Erythroblast (primary cell): ENCODE results near the gene EIF2B5.

ENCODE experiments used
- GATA1 ChIP-seq: IDR thresholded peaks from 2 replicates; pipeline ENCODE4 v1.6.1; 2011; ENCODE audit warnings: low read depth, mild to moderate bottlenecking, control low read depth, low read length, moderate library complexity
- POLR2A ChIP-seq: IDR thresholded peaks from 2 replicates; pipeline ENCODE4 v1.6.1; 2011; ENCODE audit warnings: mild to moderate bottlenecking, low read length

DNA sequence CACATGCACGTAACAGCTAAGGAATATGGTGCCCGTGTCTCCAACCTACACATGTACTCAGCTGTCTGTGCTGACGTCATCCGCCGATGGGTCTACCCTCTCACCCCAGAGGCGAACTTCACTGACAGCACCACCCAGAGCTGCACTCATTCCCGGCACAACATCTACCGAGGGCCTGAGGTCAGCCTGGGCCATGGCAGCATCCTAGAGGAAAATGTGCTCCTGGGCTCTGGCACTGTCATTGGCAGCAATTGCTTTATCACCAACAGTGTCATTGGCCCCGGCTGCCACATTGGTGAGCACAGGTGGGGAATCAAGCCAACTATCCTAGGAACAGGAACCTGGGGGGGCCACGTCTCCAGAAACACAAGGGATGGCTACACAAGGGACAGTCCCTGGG lies 5.3 kb downstream of the EIF2B5 start:
- TF ChIP-seq GATA1: no peak
- no peak for TF ChIP-seq POLR2A
